NCI-H1092 treated with DMSO at 0.1 percent for 48 hours (cell line): ENCODE results near the gene FAM98B.

Source experiments
- DNase-seq: peaks from one replicate; lab custom pipeline; 2025; lab: John Stamatoyannopoulos, UW

FAM98B gene

GRCh38 chr15:38461066-38461833, 7.3 kb downstream of the FAM98B start:
- no peak for DNase-seq

- DNase-seq: no peak
These were observed 10.0 kb downstream of the FAM98B start for GRCh38 chr15:38463893-38464292.

- DNase-seq: no peak
These were observed 10.7 kb downstream of the FAM98B start for GRCh38 chr15:38464675-38465074.

DNA sequence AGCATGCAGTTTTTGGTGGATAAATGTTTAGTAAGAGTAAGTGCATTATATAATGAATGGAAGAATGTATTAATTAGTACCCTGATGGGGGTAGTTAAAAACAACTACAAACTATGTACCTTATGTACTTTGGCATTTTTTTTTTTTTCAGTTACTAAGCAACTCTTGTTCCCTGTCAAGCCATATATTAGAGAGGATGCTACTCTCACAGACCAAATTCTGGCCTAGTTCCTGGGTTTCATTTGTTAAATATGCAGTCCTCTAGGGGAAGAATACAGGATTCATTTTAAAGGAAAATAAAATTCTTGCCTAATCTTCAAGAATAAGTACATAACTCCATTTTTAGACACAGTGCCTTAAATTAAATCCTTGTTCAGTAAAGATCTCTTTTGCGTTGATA, 16.9 kb downstream of the FAM98B start:
- no peak for DNase-seq

GRCh38 chr15:38471974-38472373, 18.0 kb downstream of the FAM98B start:
- no peak for DNase-seq

- peak; percentile 29 for DNase-seq
These were observed 20.3 kb downstream of the FAM98B start for GRCh38 chr15:38474155-38474757.

GRCh38 chr15:38475361-38475760, 21.4 kb downstream of the FAM98B start:
- DNase-seq: no peak

DNA sequence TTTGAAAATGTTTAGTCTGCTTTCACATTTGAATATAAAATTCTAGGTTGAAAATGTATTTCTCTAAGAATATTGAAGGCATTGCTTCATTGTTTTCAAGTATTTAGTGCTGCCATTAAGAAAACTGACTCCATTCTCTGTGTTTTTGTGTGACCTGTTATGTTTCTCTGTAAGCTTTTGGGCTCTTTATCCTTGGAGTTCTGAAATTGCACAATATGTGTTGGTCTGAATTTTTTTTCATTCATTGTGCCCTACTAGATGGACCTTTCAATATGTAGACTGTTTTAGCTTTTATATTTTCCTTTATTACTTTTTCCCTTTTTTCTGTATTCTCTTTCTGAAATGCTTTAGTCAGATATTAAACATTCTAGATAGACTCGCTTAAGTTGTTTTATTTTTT, 22.2 kb downstream of the FAM98B start:
- DNase-seq: no peak

- DNase-seq: no peak
These were observed 23.7 kb downstream of the FAM98B start for GRCh38 chr15:38477637-38478036.

GRCh38 chr15:38479266-38479665, 25.3 kb downstream of the FAM98B start:
- DNase-seq: no peak

GRCh38 chr15:38479756-38480155, 25.8 kb downstream of the FAM98B start:
- DNase-seq: no peak

DNA sequence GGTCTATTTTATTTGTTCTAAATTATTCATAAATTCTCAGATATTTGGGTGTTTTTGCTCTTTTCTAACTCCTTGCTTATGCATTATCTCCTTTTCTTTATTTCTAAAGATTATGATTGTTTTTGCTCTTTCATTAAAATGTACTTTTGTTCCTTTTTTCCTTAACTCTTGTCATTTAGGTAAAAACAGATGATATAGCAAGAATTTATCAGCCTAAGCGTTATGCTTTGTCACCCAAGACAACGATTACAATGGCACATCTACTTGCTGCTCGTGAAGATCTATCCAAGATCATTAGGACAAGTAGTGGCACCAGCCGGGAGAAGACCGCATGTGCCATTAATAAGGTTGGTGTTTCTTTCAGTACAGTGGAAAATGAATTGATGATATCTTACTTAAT, 27.2 kb downstream of the FAM98B start:
- DNase-seq: no peak

- DNase-seq: no peak
These were observed 27.8 kb downstream of the FAM98B start for GRCh38 chr15:38481761-38482160.

DNA sequence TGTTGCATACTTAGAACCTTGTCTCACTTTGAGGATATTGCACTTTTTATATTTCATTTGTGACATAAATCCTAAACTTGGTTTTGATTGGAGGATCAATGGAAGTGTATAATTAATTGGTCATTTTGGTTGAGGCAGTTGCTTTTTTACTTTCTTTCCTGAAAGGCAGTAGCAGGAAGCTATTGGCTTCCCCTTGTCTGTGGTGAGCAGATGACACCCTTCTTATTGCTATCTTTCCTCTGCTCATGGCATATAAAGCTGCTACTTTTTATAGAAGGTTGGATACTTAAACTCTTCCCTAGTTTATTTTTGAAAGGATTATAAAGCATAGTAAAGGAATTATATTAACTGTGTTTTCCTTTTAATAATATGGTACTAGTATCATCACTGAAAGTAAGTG, 28.6 kb downstream of the FAM98B start:
- no peak for DNase-seq

GRCh38 chr15:38486936-38487335, 33.0 kb downstream of the FAM98B start:
- no peak for DNase-seq

GRCh38 chr15:38487378-38487777, 33.5 kb downstream of the FAM98B start:
- DNase-seq: no peak

DNA sequence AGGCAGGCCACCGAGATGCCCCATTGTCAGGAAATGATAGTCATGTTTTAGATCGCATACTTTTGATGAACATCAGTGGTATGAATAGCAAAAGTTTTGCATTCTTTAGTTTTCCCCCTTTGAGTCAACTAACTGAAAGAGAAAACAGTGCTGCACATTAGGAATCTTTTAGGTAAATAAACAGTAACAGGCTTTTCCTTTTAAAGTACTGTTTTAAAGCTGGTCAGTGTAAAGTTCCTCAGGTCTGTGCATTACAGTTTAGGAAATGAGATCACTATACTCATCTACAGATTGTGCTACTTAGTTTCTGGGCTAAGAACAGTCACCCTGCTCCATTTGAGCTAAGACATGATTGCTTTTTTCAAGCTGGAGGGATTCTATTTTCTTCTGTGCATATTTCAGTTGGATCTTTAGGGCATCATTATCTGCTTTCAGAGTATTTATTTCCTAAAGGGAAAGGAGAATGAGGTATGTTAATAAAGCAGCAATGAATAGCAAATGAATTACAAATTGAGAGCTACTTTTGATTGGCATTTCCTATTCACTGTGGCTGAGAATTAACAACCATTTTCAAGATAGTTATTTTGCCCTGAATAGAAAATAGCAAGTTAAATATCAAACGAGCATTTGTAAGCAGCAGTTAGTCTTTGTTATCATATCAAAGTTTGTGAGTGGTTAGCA, 36.5 kb downstream of the FAM98B start:
- no peak for DNase-seq

GRCh38 chr15:38496151-38496550, 42.2 kb downstream of the FAM98B start:
- no peak for DNase-seq

DNA sequence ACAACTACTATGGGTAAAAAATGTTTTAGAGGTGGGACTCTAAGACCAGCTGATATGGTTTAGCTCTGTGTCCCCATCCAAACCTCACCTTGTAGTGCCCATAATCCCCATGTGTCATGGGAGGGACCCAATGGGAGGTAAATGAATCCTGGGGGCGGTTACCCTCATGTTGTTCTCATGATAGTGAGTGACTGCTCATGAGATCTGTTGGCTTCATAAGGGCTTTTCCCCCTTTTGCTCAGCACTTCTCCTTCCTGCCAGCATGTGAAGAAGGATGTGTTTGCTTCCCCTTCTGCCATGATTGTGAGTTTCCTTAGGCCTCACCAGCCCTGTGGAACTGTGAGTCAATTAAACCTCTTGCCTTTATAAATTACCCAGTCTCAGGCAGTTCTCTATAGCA, 45.7 kb downstream of the FAM98B start:
- DNase-seq: no peak

DNA sequence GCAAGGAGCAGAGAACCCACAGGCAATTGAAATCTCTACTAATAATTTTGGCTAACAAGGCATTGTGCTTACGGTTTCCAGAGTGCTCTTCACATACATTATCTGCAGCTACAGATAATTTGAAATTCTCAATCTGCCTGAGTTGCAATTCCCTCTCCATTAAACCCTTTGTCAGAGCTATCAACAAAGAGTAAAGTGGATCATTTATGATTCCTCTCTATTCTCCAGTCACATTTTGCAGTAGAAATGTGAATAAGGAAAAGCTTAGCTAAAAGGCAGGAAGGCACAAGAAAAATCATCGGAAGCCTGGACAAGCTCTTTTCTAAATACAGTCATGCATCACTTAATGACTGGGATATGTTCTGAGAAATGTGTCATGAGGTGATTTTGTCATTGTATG, 49.6 kb downstream of the FAM98B start:
- peak; percentile 3 for DNase-seq

DNA sequence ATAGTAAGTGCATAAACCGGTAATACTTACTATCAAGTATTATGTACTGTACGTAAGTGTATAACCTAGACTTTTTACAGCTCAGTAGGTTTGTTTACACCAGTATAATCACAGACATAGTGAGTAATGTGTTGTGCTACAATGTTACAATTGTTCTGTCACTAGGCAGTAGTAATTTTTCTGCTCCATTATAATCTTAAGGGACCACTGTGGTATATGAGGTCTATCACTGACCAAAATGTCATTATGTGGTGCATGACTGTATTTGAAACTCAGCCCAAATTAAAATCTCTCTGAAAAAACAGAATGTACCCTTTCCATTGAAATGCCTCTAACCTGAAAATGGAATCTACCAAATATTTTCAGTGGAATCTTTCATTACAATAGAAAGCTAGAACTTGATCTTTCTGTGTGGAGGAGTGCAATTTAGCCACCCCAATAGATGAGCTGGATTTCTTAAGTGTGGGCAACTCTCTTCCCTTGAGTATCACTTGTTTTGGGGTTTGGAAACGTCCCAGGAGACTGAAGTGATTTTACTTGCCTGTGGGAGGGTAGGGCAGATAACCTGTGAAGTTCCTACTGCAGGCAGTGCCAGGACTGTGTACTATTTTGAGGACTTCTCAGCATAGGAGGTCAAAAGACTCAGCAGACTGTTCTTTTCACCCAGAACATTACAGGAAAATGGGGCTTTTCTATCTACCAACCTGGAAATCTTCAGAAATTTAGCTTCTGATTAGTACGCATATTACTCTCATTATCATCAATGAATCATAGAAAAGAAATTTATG, 50.9 kb downstream of the FAM98B start:
- no peak for DNase-seq

- DNase-seq: no peak
These were observed 53.1 kb downstream of the FAM98B start for GRCh38 chr15:38506997-38507396.

DNA sequence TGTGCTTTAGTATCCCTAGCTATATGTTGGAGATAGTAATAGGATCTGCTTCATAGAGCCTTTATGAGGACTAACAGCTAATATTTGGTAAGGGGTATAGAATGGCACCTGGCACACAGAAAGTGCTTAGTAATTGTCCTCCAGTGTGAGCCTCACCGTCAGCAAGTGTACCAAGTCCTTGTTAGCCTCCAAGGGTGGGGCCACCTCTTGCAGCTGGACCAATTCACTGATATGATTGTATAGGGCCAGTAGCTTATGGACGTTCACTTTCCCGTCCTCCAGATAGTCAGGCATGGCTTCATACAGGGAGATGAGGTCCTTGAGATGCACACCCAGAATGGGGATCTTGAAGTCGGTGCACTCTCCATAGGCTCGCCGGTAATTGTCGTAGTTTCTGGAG, 53.6 kb downstream of the FAM98B start:
- DNase-seq: no peak
